ENCODE measurements around the gene DAD1.
"Not testable (repeated sequence)": the region's sequence is repeated elsewhere in the genome, so short reads cannot be mapped to it uniquely, and the experiment has no call there.

Gene DAD1

DNA sequence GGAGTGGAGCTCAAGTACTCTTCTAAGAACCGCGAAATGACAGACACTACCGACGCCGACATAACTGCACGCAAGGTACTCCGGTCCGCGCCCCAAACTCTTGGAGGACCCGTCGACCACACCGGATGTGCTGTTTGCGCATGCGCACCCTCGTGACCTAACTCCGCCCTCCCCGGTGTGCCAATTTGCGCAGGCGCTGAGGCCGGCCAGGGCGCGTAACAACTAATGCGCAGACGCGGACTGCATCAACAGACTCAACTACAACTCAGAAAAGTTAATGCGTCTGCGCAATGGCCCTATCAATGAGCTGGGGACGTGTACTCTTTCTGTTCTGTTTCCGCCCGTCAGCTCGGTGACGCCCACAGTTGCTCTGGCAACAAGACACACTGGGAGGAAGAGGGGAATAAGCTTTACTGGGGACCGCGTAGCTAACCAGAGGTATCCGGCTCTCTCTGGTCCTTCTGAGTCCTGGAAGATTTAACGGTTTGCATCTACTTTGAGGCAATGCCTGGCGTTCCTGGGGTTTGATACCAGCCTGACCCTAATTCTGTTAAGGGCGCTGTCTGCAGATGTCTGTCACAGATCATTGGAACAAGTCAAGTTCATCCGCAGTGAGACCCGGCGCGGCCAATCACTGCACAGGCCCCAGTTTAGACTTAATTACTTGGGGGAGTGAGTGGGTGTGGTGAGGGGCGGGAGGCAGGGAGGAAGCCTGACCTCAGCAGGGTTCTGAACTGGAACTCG is at the start of gene DAD1:
TSS of gene DAD1 (minus strand) at position 129 of the 744 bp plus-strand sequence. CDS start at position 62, 67 bp downstream.
- DNase-seq = peak; percentile 97

DNA sequence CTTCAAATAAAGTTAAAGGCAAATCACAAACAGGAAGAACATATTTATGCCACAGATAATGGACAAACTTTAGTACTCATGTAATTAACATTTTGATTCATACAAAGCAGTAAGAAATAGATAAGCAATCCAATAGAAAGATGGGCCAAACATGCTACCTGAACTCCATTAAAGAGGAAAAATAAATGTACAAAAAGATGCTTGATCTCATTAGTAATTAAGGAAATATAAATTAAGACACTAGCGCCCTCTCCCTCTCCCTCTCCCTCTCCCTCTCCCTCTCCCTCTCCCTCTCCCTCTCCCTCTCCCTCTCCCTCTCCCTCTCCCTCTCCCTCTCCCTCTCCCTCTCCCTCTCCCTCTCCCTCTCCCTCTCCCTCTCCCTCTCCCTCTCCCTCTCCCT is 47.0 kb upstream of the DAD1 start:
- DNase-seq = not testable (repeated sequence)

DNA sequence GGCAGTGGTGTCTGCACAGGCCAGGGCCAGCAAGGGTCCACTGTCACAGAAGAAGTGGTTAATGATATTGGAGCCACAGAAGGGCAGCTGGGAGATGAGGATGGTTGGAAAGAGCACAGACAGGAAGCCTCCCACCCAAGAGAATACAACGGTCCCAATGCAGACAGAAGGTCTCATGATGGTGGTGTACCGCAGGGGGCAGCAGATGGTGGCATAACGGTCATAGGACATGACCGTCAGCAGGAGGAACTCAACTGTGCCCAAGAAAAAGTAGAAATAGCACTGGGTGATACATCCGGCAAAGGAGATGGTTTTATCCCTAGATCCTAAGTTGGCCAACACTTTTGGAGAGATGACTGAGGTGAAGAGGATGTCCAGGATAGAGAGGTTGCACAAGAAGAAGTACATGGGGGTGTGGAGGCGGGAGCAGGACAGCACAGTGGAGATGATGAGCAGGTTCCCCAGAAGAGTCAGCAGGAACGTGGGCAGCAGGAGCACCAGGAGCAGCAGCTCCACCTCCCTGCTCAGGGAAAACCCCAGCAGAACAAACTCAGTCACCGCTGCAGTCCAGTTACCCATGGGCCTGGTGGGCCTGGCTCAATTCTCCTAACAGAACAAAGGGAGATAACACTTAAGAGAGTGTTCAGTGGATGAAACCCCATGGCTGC is 45.3 kb upstream of the DAD1 start:
- no peak for DNase-seq

DNA sequence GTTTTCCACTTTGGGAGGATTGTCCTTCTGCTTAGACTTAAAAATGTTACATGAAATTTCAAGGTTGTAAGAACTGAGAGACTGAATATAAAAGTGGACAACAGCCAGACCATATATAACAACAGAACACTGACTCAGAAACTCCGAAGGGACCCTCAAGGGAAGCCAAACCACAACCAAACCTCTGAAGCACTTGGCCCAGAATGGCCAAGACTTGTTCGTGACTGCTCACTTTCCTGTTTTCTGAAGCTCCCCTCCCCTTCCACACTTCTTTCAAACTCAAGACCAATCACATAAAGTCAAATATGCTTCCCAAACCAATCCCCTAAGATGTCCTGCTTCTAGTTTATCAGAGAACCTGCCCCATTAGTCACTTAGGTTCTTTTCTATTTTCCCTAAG is 41.5 kb upstream of the DAD1 start:
- DNase-seq = no peak

DNA sequence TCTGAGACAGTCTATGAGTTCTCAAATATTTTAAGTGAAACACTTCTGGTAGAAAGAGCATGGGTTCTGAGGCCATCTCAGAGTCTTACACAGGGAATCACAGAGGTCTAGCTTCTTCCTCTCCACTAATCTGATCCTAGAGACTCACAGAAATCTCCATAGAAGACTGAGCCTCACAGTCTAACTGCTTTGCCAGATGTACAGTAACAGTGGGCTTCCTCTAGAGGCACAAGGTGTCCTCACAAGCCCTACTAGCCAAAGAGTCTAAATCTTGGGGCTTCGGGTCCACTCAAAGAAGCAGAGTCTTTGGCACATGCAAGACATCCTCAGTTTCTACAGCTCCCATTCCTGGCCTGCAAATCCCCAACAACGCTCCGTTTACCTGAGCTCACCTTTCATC is 41.0 kb upstream of the DAD1 start:
- DNase-seq = no peak

DNA sequence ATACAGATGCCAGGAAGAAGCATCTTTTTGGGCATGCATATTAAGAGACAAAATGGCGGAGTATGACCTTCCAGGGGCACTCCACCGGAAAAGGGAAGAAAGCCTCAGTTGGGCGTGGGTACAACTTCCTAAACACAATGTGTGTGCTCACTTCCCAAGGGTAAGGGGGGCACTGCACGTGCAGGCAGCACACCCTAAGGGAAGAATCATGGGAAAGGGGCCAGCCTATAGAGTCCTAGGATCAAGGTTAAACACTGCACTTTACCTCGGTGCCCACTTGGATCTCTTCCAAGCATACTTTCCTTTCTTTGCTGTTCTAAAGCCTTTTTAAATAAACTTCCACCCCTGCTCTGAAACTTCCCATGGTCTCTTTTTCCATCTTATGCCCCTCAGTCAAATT is 40.3 kb upstream of the DAD1 start:
- no peak for DNase-seq

DNA sequence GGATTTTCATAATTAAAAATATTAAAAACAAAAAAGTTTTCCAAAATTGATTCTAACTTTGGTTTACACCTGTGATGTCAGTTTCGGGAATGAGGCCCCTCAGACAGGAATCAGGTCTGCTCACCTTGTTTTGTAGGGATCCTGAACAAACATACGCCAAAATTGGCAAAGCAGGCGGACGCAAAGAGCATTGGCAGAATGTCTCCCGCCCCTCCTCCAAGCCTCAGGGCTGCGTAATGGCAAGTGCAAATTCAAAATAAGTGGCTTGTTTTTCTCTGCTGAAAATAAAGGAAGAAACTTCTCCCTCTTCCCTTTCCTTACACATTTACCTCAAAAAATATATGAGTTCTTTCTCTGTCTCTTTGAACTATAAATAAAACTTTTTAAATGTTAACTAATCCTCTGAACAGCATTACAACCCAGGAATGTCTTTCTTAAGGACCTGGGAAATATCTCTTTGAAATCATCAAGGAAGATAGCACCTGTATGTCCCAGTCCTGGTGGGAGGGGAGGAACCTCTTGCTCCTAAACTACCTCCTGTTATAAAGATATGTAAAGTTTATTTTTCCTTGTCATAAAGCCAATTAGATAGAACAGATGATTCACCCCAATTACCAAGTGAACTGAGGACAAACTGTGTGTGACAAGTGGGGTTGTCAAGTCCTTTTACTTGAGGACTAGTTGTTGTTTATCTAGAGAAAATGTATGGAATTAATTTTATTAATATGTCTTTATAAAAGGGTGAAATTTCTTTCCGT is 38.7 kb upstream of the DAD1 start:
- DNase-seq = no peak

DNA sequence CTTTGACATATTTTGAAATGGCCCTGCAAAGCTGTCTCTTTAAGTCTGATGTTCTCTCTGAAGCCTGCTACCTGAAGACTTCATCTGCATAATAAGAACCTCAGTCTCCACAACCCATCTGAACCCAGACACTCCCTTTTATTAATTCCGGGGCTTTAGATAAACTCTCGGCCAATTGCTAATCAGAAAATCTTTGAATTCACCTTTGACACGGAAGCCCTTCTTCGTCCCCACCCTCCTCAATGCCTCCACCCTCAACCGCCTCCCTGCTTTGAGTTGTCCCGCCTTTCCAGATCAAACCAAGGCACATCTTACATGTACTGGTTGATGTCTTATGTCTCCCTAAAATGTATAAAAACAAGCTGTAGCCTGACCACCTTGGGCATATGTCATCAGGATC is 37.6 kb upstream of the DAD1 start:
- DNase-seq = no peak

DNA sequence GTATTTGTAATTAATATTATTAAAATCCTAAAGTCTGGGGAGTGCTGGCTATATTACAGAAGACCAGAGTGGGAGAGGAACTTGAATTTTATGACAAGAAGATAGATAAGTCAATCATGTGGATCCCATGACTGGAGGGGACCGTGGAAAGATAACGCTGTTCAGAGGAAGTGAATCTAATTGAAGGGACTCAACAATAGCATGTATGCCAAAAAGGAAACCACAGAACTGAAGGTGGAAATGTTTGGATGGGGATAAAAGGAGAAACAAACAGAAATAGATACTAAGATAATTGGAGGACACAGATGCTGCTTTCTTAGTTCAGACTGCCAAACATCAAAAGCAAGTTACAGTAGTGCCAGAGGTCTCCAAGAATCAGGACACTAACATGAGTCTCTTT is 34.0 kb upstream of the DAD1 start:
- no peak for DNase-seq

DNA sequence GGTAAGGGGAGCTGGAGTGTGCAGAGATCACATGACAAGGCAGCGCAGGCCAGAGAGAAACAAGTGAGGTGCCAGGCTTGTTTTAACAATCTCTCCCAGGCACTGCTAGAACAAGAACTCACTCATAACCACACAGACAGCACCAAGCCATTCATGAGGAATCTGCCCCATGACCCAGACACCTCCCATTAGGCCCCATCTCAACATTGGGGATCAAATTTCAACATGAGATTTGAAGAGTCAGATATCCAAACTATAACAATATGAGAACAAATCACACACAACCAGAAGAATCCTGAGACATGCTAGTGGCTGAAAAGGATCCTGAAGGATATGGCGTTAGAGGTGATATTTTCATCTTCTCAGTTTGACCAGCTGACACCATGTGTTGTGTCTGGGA is 33.2 kb upstream of the DAD1 start:
- no peak for DNase-seq

DNA sequence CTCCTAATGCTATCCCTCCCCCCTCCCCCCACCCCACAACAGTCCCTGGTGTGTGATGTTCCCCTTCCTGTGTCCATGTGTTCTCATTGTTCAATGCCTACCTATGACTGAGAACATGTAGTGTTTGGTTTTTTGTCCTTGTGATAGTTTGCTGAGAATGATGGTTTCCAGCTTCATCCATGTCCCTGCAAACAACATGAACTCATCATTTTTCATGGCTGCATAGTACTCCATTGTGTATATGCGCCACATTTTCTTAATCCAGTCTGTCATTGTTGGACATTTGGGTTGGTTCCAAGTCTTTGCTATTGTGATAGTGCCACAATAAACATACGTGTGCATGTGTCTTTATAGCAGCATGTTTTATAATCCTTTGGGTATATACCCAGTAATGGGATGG is 26.7 kb upstream of the DAD1 start:
- DNase-seq = not testable (repeated sequence)

DNA sequence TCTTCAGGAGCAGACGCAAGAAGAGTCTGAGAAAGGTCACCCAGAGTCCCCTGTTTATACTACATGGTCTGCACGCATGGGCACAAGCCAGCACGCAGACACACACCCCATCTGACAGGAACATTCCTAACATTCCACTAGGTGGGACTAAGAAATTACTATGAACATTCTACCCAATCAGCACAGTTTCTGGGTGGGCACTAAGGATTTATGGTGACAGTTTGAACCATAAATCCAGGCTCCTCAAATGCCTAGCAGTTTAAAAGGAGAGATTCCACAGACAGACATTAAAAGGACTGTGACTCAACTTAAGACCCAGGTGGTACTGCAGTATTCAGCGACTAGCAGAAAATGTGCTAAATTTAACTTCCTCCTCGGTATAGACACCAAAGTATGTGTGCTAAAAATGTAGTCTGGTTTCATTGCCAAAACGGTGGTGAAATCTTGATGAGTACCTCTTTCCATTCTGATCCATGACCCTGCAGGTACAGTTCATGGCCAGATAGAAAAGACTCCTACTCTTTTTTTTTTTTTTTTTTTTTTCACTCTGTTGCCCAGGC is 25.3 kb upstream of the DAD1 start:
- DNase-seq = no peak

DNA sequence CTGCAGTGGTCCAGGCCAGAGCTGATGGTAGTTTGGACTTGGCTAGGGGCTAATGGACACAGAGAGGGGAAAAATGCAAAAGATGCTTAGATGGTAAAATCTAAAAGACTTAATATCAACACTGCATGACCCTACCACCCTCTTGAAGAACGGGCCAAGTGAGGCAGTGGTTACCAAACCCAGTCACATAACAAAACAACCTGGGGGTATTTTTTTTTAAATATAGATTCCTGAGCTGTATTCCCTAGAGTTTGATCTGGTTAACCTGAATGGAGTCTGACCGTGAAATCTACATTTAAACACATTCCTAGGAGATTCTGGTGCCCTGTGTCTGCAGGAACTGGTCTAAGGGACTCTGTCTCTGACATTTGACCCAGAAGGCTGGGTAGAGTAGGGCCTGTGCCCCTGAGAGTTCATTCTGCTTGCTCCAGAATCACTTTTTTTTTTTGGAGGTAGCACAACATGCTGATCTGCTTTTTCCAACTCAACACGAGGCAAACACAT is 24.8 kb upstream of the DAD1 start:
- no peak for DNase-seq

DNA sequence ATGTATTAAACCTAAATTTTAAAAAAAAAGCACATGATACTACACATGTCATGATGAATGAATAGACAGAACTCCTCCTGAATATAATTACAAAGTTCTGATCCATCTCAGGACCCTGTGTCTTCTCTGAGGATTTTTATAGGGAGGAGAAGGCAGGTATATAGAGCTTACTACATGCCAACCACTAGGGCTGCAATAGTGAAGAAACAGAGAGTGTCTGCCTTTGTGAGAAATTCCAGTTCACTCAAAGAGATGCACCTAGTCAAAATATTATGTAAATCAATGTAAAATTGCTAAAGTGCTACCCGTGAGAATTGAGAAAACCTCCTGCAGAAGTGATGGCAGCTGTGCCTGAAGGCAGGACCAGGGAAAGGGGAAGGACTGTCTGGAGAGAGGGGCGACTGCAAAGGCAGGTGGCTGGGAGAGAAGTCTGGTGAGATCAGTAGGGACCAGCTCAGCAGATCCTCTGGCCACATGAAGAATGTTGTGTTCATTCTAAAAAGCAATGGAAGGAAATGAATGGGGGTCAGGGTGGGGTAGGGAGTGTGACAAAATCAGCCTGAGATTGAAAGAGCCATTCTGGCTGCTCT is 24.2 kb upstream of the DAD1 start:
- no peak for DNase-seq

DNA sequence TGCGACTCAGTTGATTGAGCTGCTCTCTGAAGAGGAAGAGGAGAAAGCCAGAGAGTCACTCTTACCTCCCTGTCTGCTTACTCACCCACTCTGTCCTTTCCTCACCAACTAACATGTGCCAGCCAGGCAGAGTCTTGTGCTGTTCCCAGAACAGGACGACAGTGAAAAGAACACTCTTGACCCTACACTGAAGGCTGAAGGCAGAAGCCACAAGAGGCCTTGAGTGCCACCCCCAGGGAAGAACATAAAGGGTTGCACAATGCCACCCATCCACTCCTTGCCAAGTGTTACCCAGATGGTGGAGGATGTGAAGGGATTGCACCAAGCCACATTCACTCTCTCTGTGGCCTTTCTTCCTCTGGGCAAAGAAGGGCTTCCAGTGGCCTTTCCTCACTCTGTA is 21.9 kb upstream of the DAD1 start:
- DNase-seq = no peak

DNA sequence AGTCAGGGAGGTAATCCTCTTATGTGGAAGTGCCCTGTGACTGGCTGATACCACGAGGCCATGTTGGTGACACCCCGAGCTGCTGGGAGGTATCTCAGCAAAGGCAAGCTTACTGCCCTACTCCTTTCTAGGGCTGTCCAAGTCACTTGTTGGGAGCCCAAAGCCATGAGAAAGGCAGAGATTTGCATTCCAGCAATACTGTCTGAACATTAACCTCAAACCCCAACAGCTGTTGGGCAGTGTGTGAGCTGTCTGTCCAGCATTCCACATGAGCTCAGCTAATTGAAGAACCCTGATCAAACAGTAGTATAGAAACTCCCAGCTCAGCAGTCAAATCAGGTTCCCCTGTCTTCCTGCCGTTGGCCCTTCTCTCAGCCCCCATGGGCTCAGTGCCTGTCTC is 18.3 kb upstream of the DAD1 start:
- no peak for DNase-seq

DNA sequence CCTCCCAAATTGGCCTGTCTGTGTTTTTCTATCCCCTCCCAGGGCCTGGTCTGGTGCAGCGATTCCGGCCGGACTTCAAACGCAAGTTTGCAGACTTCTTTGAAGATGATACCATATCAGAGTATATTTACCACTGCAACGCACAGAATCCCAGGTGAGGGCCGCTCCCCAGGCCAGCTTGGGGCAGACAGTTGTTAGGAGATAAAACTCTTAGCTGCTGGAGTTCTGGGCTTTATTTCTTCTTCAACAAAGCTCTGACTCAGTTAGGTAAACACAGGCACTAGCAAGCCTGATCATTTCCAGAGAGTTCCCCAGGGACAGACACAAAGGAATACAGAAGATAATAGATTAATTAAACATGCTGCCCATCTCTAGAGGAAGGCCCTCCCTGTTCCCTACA is 17.4 kb upstream of the DAD1 start:
- DNase-seq = no peak

DNA sequence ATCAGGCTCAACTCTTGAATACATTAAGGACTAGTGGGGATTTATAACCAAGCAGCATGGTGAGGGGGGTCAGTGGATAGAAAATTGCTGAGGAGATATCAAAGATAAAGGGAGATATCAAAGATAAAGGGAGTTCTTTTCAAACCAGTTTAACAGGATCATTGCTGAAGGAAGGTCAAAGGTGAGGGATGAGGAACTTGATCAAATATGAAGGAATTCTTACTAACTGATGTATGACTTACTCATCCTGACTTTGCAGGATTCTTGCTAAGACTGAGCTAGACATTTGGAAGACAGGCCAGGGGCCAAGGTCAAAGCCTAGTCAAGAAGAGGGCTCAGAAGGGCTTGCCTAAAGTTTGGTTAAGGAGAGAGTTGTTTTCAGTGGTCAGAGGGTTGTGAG is 13.8 kb upstream of the DAD1 start:
- no peak for DNase-seq

DNA sequence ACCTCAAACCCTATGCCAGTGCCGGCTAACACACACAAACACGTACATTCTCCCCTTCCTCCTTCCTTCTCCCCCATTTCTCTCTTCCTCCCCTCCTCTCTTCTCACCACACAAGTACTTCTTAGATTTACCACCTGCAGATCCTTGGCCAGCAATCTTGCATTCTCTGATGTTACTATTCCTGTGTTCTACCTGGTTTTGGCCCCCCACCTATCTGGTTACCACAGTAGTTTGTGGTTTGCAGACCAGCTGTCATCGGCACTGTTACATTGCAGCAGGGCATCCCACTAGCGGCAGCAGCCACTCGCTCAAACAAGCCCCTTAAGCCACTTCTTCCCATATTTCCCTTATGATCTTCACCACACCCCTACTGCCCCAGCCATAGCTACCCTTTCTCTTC is 13.0 kb upstream of the DAD1 start:
- no peak for DNase-seq

DNA sequence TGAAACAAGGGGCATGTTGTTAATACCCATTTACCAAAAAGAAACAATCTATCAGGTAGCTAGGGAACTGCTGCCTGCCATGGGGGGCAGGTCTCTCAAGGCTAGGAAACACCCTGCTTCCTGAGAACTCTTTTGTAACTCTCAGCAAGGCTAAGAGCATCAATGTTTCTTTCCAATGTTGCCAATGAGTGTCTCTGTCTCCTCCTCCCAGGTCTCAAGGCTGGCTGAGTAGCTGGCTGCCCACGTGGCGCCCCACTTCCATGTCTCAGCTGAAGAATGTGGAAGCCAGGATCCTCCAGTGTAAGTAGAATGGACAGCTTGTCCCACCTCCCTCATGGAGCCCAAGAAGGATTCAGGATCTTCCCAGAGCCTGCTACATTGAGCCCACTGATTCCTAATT is 12.4 kb upstream of the DAD1 start:
- no peak for DNase-seq

DNA sequence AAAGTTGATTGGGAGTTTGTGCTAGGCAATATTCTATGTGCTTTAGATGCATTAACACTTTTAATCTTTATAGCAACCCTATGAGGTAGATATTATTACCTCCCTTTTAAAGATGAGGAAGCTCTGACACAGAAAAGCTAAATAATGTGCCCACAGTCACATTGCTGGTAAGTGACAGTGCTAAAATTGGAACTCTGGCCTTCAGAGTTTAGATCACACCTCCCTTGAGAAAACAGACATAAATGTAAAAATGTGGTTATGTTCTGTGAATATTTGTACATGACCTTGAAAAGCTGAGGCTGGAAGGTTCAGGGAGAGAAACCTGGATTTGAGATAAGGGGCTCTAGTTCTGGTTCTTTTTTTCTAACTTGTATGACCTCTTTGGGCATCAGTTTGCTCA is 11.0 kb upstream of the DAD1 start:
- no peak for DNase-seq

DNA sequence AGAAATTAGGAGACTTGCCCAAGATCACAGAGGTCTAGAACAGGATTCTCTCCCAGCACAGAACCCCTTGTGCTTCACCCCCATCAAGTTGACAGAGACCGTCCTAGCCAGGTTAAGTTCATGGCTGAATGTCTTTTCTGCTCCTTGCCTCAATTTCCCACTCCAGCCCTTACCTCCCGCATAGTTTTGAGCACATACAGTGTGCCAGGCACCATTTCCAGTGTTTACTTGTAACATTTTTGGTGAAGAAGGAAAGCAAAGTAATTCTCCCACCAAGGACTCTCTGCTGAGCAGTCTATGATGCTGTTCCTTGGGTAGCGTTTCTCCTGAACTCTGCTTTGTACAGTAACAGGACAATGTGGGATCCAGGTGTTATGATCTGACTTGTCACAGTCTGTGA is 10.3 kb upstream of the DAD1 start:
- no peak for DNase-seq

DNA sequence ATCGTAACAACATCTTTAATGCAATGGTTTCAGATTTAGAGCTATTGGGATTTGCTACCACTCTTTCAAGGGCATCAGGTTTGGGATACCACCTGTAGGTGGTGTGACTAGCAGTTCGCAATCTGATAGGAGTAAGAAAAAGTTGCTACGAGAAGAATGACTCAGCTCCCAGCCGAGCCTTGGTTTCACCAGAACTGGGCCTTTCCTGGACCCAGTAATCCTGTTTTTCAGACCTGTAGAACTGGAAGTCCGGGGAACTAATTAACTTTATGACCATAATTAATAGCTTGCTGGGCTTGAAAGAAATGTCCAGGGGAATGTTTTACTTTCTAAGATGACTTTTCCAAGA is 9.8 kb upstream of the DAD1 start:
- DNase-seq = no peak

All from NCI-H2029 (cell line).